Activated CD8-positive, alpha-beta T cell treated with anti-CD3 and anti-CD28 coated beads for 36 hours (primary cell): ENCODE measurements around the gene ZNF177. TPM values are rescaled to one million over a fixed set of nuclear protein-coding genes. Genes with fewer than 3 reads are reported as not detected.

Experiments
- ATAC-seq: fragments of 200-7000 bp; cut with Tn5 transposase; one replicate; pipeline ENCODE4 v1.10.0; 2021; ENCODE audit warnings: mild to moderate bottlenecking, moderate library complexity
- CTCF ChIA-PET: fragments of 350-600 bp; sonication (Branson Sonifier 250); formaldehyde crosslinking; loops from one replicate; lab custom pipeline; 2021; ENCODE audit warnings: antibody characterized with exemption; lab: Charles Lee
- POLR2A ChIA-PET: fragments of 350-600 bp; sonication (Branson Sonifier 250); formaldehyde crosslinking; loops from one replicate; lab custom pipeline; 2021; ENCODE audit warnings: antibody characterized with exemption; lab: Charles Lee
- DNase-seq: peaks from one replicate; pipeline ENCODE4 v3.0.0-alpha.2; 2020
- H3K27ac Mint-ChIP-seq: one replicate; pipeline ENCODE4 v1.8.0; 2021; ENCODE audit warnings: mild to moderate bottlenecking, mixed read lengths
- H3K27me3 Mint-ChIP-seq: one replicate; pipeline ENCODE4 v1.8.0; 2021; ENCODE audit warnings: mixed read lengths
- H3K36me3 Mint-ChIP-seq: one replicate; pipeline ENCODE4 v1.8.0; 2021; ENCODE audit warnings: low read depth, mixed read lengths
- H3K4me1 Mint-ChIP-seq: one replicate; pipeline ENCODE4 v1.8.0; 2021; ENCODE audit warnings: low read depth, mixed read lengths
- H3K4me3 Mint-ChIP-seq: one replicate; pipeline ENCODE4 v1.8.0; 2021; ENCODE audit warnings: mild to moderate bottlenecking, moderate library complexity, mixed read lengths
- H3K9me3 Mint-ChIP-seq: one replicate; pipeline ENCODE4 v1.8.0; 2021; ENCODE audit warnings: mixed read lengths
- CTCF ChIP-seq: fragments of 200-600 bp; IDR thresholded peaks from one replicate; pipeline ENCODE4 v1.8.0; 2022; ENCODE audit warnings: antibody characterized with exemption, mild to moderate bottlenecking
- intact Hi-C: fragments of 100-400 bp; cut with micrococcal nuclease; formaldehyde crosslinking; loops from one replicate; pipeline ENCODE4 v1.10.0; 2022
- total RNA-seq, 2 experiments: library from RNA; stranded (reverse); gene quantifications; one replicate each; pipeline ENCODE4 v1.2.3, GENCODE V29; 2021

ZNF177 gene
- total RNA-seq, 2 experiments from 2014 or later, result 1.6 to 1.9 TPM

GRCh38 chr19:9323919-9324583 lies 38.8 kb upstream of the ZNF177 start, which contains the start of gene ZNF559:
Gene ZNF559 (plus strand): TSS chr19:9324179. CDS start chr19:9338550, 14,371 bp downstream.
- Mint-ChIP-seq H3K4me1 (peaks cover 26% of the 10 kb centered on the region), H3K27me3 (no peaks in the 10 kb centered on the region), H3K4me3 (peak within 1 kb of the TSS; percentile 91), H3K36me3 (peaks cover 42% of the 10 kb centered on the region), H3K9me3 (peaks cover 32% of the 10 kb centered on the region), H3K27ac (peak within 1 kb of the TSS; percentile 97)
- peak; percentile 96 for DNase-seq
- ChIA-PET POLR2A (interaction anchor here (0.9 to 1.2 kb wide), 3 partner anchors 10 to 258 kb away, joined by 3 read pairs; no protein-coding TSS in a partner anchor), CTCF (interaction anchor here (0.5 to 2.8 kb wide), 3 partner anchors 14 to 221 kb away, joined by 3 to 14 read pairs (median 4); partner anchors contain the start of gene ZNF699)
- peak; percentile 97 for ATAC-seq
- intact Hi-C loops, result no loop called here
- no peak for TF ChIP-seq CTCF

- Mint-ChIP-seq H3K9me3 (peaks cover 35% of the 10 kb centered on the region), H3K4me1 (peaks cover 26% of the 10 kb centered on the region), H3K4me3 (peak overlapping the region; percentile 91), H3K27me3 (no peaks in the 10 kb centered on the region), H3K27ac (peak overlapping the region; percentile 97), H3K36me3 (peaks cover 47% of the 10 kb centered on the region)
- CTCF ChIA-PET, result no interaction called here
- POLR2A ChIA-PET, result interaction anchor here (1.2 kb wide), 1 partner anchor 14 kb away, joined by 3 read pairs; no protein-coding TSS in a partner anchor
- intact Hi-C loops, result no loop called here
- no peak for TF ChIP-seq CTCF
- no peak for ATAC-seq
- DNase-seq, result no peak
Measured at GRCh38 chr19:9324584-9324962, 38.2 kb upstream of the ZNF177 start.

- Mint-ChIP-seq H3K36me3 (peaks cover 85% of the 10 kb centered on the region), H3K9me3 (peaks cover 51% of the 10 kb centered on the region), H3K27me3 (no peaks in the 10 kb centered on the region), H3K4me3 (no peak overlapping the region), H3K27ac (no peak overlapping the region), H3K4me1 (peaks cover 10% of the 10 kb centered on the region)
- no peak for TF ChIP-seq CTCF
- ChIA-PET CTCF (no interaction called here), POLR2A (no interaction called here)
- DNase-seq (no peak), ATAC-seq (no peak)
- intact Hi-C loops, result no loop called here
Measured at GRCh38 chr19:9329999-9330398, 32.8 kb upstream of the ZNF177 start.

- intact Hi-C loops, result no loop called here
- H3K27ac Mint-ChIP-seq, result no peak overlapping the region
- no peak for TF ChIP-seq CTCF
- CTCF ChIA-PET, result interaction anchor here (0.6 kb wide), 1 partner anchor 90 kb away, joined by 3 read pairs; no protein-coding TSS in a partner anchor
- ATAC-seq (no peak), DNase-seq (no peak)
- H3K4me3 Mint-ChIP-seq, result no peak overlapping the region
- H3K4me1 Mint-ChIP-seq, result no peaks in the 10 kb centered on the region
- H3K9me3 Mint-ChIP-seq, result peaks cover 72% of the 10 kb centered on the region
- H3K27me3 Mint-ChIP-seq, result no peaks in the 10 kb centered on the region
- POLR2A ChIA-PET, result no interaction called here
- H3K36me3 Mint-ChIP-seq, result peaks cover 83% of the 10 kb centered on the region
Measured at GRCh38 chr19:9342610-9343304, 20.1 kb upstream of the ZNF177 start.

- peaks cover 80% of the 10 kb centered on the region for H3K36me3 Mint-ChIP-seq
- ATAC-seq, result no peak
- POLR2A ChIA-PET, result no interaction called here
Measured at GRCh38 chr19:9345005-9345404, 17.8 kb upstream of the ZNF177 start.

More at GRCh38 chr19:9345005-9345404, 17.8 kb upstream of the ZNF177 start:
- Mint-ChIP-seq H3K27me3 (no peaks in the 10 kb centered on the region), H3K27ac (no peak overlapping the region), H3K9me3 (peaks cover 73% of the 10 kb centered on the region), H3K4me3 (no peak overlapping the region), H3K4me1 (no peaks in the 10 kb centered on the region)
- TF ChIP-seq CTCF, result no peak
- DNase-seq, result no peak
- intact Hi-C loops, result no loop called here
- CTCF ChIA-PET, result no interaction called here
